Activated naive CD4-positive, alpha-beta T cell treated with anti-CD3 and anti-CD28 coated beads, Interleukin-2, amount 50 U/mL, for 72 hours (primary cell): ENCODE data around the gene PABPC1L. TPM values are rescaled to one million over a fixed set of nuclear protein-coding genes. Genes with fewer than 3 reads are reported as not detected.
"Not testable (repeated sequence)": the region's sequence is repeated elsewhere in the genome, so short reads cannot be mapped to it uniquely, and the experiment has no call there.

ENCODE experiments used
- ATAC-seq, 2 donors: fragments of 150-1000 bp; cut with Tn5 transposase; 2 replicates each; pipeline ENCODE4 v1.10.0; 2021; ENCODE audit warnings: mild to moderate bottlenecking in 2 of 2, moderate library complexity in 2 of 2
- DNase-seq, 2 donors: peaks; one replicate each; pipeline ENCODE4 v3.0.0; 2021 to 2022; ENCODE audit warnings: low spot score in 2 of 2
- H3K27ac Mint-ChIP-seq, 2 donors: one replicate each; pipeline ENCODE4 v1.8.0; 2022; ENCODE audit warnings: mild to moderate bottlenecking in 2 of 2, mixed read lengths in 2 of 2
- H3K36me3 Mint-ChIP-seq, 2 donors: one replicate each; pipeline ENCODE4 v1.8.0; 2022; ENCODE audit warnings: mixed read lengths in 2 of 2
- H3K9me3 Mint-ChIP-seq, 2 donors: one replicate each; pipeline ENCODE4 v1.8.0; 2022; ENCODE audit warnings: mixed read lengths in 2 of 2
- total RNA-seq, 2 donors: library from RNA; stranded (reverse); gene quantifications; one replicate each; pipeline ENCODE4 v1.2.3, GENCODE V29; 2022

PABPC1L gene
- 10 to 100 TPM; 63.6 to 96.7 TPM for total RNA-seq

DNA sequence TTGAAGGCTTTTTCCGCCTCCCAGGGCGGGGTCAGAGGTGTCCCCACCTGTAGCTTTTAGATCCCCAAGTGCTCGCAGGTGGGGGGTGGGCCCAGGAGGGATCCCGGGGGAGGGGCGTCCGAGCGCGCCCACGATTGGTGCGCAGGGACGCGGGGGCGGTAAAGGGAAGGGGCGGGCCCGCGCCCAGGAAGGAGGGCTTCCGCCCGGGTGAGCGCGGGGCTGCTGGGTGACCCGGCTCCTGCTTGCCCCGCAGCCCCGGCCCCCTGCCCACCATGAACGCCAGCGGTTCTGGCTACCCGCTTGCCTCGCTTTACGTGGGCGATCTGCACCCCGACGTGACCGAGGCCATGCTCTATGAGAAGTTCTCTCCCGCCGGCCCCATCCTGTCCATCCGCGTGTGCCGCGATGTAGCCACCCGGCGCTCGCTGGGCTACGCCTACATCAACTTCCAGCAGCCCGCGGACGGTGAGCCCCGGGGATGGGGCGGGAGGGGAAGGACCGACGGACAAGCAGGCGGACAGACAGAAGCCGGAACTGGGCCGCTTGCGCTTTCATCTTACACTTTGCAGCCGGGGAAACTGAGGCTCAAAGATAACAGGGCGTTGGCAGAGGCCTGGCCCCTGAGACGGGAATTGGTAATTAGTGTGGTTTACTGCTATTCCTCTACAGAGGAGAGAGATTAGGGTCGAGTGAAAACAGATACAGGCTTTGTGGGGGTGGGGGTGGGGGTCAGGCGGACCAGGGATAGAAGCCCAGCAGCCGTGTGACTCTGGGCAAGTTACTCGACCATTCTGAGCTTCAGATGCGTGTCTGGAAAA, at the start of gene PABPC1L:
Gene PABPC1L, plus strand, starts transcription at position 189 of the 818 bp plus-strand sequence. Its CDS starts 84 bp downstream, at position 273.
- H3K36me3 Mint-ChIP-seq = peaks cover 13 to 23% of the 10 kb centered on the region in 2 donors
- peak; percentile 87 to 90 for ATAC-seq
- H3K9me3 Mint-ChIP-seq = no peaks in the 10 kb centered on the region
- DNase-seq = peak; percentile 77 to 82
- peak within 1 kb of the TSS; percentile 91 to 92 for H3K27ac Mint-ChIP-seq

DNA sequence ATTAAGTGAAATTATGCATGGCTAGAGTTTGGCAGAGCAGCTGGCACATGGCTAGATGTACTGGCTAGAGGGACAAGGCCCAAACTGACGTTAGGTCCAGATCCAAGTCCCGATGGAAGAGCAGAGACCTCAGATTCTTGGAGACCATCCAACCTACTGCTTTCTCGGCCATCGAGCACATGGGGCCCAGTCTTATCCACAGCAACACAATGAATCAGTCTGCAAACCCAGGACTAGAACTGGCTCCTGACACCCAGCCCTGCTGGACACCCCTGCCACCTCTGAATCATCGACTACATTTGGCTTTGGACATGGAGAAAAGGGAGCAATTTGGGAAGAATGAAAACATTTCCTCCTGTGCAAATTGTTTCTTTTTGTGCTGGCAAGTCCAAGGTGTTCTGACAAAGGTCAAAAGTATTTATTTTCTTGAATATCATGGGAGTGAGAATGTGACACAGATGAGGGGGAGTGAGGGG, 48.3 kb upstream of the PABPC1L start:
- H3K36me3 Mint-ChIP-seq = no peaks in the 10 kb centered on the region

DNA sequence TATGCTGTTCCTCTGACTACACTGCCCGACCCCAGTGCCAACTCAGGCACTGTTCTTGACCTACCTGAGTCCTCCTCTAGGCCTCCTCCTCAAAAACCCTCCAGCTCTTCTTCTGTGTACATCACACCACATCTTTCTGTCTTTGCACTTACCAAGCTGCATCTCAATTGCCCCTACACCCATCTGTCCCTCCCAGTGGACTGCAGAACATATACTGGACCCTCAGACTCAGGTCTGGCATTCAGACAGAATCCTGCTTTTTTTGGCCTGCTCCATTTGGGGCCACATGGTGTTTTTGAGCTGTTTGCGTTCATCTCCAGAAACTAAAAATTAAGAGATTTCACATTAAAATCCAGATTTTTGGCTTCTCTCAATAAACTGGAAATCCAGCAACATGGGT, 47.6 kb upstream of the PABPC1L start:
- Mint-ChIP-seq H3K36me3 (no peaks in the 10 kb centered on the region), H3K27ac (peak overlapping the region; percentile 10 to 37), H3K9me3 (no peaks in the 10 kb centered on the region)
- no peak for DNase-seq
- no peak for ATAC-seq

More for the DNA sequence above, 48.3 kb upstream of the PABPC1L start:
- no peak overlapping the region for H3K27ac Mint-ChIP-seq
- DNase-seq (no peak), ATAC-seq (no peak)
- H3K9me3 Mint-ChIP-seq = no peaks in the 10 kb centered on the region

DNA sequence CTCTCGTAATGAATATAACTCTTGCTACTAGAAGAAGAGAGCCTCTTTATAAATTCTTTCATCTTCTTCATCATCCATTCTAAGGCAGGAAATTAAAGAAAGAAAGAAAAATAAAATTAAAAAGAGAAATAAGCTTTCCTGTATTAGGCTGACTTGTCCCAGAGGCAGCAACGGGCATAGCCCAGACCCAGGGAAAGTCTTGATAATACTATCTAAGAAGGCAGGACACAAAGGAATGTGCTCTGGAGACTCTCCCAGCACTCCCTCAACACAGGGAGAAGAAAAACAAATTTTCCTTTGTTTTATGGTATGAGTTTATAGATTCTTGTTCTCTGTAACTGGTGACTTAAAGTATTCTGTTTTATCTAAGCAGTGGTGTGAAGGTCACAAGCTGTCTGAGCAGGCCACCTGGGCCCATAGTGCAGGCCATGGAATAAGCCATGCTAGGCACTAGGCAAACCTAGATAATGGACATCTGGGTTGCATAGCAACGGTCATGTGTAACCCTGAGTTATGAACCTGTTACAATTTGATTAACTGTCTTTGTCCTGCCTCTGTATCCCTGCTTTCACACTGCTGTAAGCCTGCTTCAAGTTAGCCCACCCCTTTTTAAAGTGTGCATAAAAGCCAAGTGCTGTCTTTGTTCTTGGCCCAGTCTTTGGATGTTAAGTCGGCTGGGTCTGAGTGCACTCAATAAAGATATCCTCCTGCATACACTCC, 46.3 kb upstream of the PABPC1L start:
- ATAC-seq, DNase-seq, H3K9me3 Mint-ChIP-seq, H3K27ac Mint-ChIP-seq, H3K36me3 Mint-ChIP-seq: not testable (repeated sequence)

DNA sequence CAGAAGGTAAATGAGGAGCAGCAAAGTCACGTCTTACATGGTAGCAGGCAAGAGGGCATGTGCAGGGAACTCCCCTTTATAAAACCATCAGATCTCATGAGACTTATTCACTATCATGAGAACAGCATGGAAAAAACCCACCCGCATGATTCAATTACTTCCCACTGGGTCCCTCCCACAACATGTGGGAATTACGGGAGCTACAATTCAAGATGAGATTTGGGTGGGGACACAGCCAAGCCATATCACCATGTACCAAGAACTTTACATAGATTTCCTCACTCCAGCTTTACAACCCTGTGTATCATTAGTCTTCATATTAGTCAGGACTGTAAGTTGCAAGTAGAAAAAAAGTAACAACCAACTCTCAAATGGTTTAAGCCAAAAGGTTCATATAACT, 45.4 kb upstream of the PABPC1L start:
- not testable (repeated sequence) for ATAC-seq, H3K36me3 Mint-ChIP-seq, H3K27ac Mint-ChIP-seq, DNase-seq, H3K9me3 Mint-ChIP-seq

DNA sequence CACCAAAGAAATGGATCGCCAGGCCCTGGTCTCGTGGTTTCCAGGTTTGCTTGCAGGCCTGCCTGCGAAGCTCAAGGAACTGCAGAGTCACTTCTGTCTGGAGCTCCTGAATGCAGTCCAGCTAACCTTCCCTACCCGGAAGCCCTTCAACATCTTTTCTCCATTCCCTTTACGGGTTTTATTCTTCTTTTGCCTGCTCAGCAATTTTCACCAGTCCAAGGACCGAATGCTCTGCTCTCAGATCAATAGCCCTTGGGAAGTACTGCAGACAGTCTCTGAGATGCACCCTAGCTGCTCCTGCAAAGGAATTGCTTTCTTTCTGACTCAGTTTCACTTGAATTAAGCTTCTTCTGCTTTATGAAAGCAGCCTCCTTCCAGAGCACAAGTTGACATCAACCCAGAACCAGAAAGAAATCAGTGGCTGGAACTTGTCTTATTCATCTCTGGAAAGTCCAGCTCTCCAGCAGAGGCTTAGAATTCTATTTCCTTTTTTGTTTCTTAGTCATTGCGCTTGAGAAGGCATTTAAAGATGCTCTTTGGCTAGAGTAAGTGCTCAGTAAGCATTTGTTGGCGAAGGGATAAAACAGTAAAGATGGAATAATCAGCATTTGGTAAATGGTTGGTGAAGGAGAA, 43.0 kb upstream of the PABPC1L start:
- H3K27ac Mint-ChIP-seq = peak overlapping the region in 1 of 2 donors; percentile 48
- no peaks in the 10 kb centered on the region for H3K36me3 Mint-ChIP-seq
- no peak for DNase-seq
- ATAC-seq = peak; percentile 41 to 49
- H3K9me3 Mint-ChIP-seq = no peaks in the 10 kb centered on the region

DNA sequence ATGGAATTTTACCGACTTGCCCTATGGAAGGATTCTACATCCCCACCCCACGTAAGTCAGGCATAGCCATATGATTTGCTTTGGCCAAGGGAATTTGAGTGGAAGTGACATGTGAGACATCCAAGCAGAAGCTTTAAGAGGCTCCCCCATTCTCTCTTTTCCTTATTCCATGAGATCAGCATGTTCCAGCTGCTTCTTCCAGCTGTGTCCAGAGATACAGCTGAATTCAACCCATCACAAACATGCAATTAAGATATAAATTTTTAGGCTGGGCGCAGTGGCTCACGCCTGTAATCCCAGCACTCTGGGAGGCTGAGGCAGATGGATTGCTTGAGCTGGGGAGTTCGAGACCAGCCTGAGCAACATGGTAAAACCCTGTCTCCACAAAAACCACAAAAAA, 40.4 kb upstream of the PABPC1L start:
- no peak overlapping the region for H3K27ac Mint-ChIP-seq
- ATAC-seq (no peak), DNase-seq (no peak)
- no peaks in the 10 kb centered on the region for H3K36me3 Mint-ChIP-seq
- H3K9me3 Mint-ChIP-seq = no peaks in the 10 kb centered on the region

DNA sequence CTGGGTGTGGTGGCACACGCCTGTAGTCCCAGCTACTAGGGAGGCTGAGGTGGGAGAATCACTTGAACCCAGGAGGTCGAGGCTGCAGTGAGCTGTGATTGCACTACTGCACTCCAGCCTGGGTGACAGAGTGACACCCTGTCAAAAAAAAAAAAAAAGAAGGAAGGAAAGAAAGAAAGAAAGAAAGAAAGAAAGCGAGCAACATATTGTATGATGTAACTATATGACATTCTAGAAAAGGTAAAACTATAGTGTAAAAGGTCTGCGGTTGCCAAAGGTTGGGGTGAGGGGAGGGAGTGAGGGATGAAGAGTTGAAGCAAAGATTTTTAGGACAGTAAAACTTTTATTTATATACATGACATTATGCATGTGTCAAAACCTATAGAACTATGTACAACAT, 27.5 kb upstream of the PABPC1L start:
- Mint-ChIP-seq H3K27ac (peak overlapping the region in 1 of 2 donors; percentile 40), H3K36me3 (peaks cover 13 to 14% of the 10 kb centered on the region in 2 donors)
- not testable (repeated sequence) for DNase-seq, H3K9me3 Mint-ChIP-seq, ATAC-seq

DNA sequence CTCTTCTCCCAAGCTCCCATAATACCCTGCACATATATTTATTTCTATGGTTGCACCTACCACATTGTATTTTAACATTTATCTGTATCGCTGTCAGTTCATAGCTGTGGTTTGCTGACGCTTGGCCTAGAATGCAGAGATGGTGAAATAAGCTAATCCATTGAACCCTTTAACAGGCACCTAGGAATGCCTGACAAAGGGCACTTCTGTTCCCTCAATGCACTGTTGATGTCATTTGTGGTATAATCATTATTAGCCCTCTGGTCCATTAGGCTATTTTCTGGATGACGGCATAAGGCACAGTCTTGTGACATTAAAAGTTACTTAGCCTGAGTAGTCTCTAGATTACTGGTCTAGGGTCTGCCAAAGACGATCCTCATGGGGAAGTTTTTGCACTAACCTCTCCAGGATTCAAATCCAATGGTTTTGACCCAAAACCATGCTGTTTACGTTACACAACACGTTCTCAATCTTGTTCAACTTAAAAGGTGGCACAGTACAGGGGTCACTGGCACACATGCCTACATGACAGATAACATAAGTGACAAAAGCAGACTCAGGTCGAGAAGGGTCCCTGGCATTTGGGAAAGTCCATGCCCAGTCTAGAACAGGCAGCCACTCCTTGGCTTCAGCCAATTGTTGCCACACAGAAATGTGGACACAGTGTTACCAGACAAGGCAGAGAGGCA, 26.5 kb upstream of the PABPC1L start:
- Mint-ChIP-seq H3K27ac (peak overlapping the region; percentile 53 to 95), H3K36me3 (peaks cover 13 to 16% of the 10 kb centered on the region in 2 donors), H3K9me3 (no peaks in the 10 kb centered on the region)
- DNase-seq (no peak), ATAC-seq (no peak)

DNA sequence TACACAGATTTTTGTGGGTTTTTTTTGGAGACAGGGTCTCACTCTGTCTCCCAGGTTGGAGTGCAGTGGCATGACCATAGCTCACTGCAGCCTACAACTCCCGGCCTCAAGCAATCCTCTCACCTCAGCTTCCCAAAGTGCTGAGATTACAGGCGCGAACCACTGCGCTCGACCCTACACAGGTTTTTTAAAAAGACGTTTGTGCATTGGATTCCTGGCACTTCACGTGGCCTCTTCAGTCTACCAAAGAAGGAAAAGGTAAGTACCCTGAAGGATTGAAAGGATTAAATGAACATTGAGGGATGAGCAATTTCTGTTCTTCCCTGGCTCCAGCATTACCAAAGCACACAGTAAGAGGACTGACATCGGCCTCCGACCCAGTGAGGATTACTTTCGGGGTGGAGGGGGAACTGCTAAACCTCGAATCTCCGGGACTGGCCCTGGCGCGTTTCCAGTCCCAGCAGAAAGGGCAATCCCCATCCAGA, 24.9 kb upstream of the PABPC1L start:
- Mint-ChIP-seq H3K9me3 (no peaks in the 10 kb centered on the region), H3K27ac (peak overlapping the region; percentile 53 to 95), H3K36me3 (peaks cover 13 to 29% of the 10 kb centered on the region in 2 donors)
- ATAC-seq (peak in 1 of 2 donors; percentile 6), DNase-seq (no peak)

DNA sequence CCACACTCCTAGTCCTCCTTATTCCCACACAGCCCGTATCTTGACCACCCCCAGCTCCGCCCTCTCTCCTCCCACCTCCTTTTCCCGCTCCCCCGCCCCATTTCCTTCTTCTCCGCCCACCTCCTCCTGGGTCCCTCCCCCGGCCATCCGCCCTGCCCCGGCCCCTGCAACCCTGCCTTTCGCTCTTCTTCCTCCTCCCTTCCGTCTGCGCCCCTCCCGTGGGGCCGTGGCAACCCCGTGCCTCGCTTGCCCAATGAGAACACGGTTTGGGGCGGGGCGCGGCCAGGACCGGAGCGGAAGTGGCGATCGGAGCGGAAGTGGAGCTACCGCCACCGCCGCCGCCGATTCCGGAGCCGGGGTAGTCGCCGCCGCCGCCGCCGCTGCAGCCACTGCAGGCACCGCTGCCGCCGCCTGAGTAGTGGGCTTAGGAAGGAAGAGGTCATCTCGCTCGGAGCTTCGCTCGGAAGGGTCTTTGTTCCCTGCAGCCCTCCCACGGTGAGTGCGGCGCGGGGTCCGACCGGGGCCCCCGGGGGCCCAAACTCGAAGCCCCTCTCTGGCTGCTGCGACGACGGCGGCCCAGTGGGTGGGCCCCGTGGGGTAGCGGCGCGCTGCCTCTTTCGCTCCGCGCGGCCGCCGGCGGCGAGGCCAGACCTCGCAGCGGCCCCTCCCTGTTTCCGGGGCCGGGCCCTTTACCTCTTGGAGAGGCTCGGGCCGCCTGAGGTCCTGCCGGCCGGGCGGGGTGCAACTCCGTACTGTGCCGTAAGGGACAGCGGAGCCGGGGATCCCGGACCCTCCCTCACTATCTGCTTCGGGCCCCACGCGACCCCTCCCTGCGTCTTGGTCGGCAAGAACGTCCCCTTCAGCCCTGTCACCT, 24.2 kb upstream of the PABPC1L start, which contains the start of gene YWHAB:
Gene YWHAB, plus strand, starts transcription at position 314 of the 874 bp plus-strand sequence. CDS start 15,829 bp downstream, outside the sequence.
- DNase-seq = peak; percentile 98
- Mint-ChIP-seq H3K36me3 (peaks cover 13 to 30% of the 10 kb centered on the region in 2 donors), H3K9me3 (no peaks in the 10 kb centered on the region), H3K27ac (peak within 1 kb of the TSS; percentile 95 to 98)
- peak; percentile 94 to 99 for ATAC-seq

DNA sequence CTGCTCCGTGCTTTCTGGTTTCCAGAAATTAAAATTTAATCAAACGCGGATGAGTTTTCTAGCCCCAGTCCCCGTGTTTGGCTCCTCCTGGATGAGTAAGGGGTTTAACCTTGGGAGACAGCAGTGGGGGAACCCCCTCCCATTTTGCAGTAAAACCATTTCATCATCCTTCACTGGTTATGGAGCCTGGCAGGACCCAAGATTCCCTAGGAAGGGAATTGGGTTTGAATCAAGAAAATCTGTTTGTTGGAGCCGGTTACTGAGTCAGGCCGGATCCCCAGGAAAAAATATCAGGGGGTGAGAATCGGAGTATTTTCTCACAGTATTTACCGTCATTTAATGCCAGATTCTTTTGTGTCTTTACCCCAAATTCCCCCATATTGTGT, 23.6 kb upstream of the PABPC1L start:
- DNase-seq = no peak
- Mint-ChIP-seq H3K36me3 (peaks cover 13 to 30% of the 10 kb centered on the region in 2 donors), H3K27ac (peak overlapping the region; percentile 95 to 98), H3K9me3 (no peaks in the 10 kb centered on the region)
- peak in 1 of 2 donors; percentile 13 for ATAC-seq

DNA sequence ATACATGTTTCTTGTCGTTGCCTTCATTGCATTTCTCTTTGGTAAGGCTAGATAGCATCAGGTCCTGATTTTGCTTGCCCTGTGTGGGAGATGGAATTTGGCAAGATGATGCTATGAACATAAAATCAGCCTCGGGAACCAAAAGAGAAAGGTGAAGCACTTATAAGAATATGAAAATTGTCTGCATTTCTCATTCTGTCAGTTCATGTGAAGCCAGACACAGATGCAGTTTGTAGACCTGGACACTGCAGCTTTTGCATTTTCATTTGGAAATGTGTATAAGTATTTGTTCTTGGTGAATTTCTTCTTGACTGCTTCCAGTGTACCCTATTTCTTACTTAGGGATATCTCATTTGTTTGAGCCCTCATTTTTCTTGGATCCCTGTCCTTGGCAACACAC, 23.0 kb upstream of the PABPC1L start:
- peaks cover 13 to 35% of the 10 kb centered on the region in 2 donors for H3K36me3 Mint-ChIP-seq

DNA sequence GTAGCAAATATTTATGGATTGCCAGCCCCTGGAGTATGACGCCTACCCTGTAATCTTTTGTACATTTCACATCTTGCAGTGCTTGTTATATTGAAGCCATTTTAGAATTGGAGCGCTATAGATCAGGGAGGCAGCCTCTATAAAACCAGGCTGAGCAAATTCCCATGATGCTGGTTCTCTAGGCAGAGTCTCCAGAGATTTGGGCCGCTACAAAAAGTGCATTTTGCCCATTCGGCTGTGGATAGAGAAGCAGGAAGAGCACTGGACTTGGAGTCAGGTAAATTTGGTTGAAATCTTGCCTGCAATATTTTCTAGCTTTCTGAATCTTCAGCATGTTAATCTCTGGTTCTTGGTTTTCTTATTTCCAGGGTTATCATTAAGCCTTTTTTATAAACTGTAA, 22.4 kb upstream of the PABPC1L start:
- ATAC-seq (no peak), DNase-seq (no peak)
- Mint-ChIP-seq H3K27ac (peak overlapping the region in 1 of 2 donors; percentile 95), H3K9me3 (peaks cover 0 to 5% of the 10 kb centered on the region in 2 donors), H3K36me3 (peaks cover 13 to 42% of the 10 kb centered on the region in 2 donors)

More for the DNA sequence above, 23.0 kb upstream of the PABPC1L start:
- Mint-ChIP-seq H3K9me3 (no peaks in the 10 kb centered on the region), H3K27ac (peak overlapping the region; percentile 95 to 98)
- no peak for DNase-seq
- ATAC-seq = no peak
